ENCODE measurements around the gene MARK2.
"Not testable (repeated sequence)": the region's sequence is repeated elsewhere in the genome, so short reads cannot be mapped to it uniquely, and the experiment has no call there.

Gene MARK2

GRCh38 chr11:63838678-63839507 is at the start of gene MARK2:
TSS of gene MARK2 (plus strand) at chr11:63839110. CDS start at chr11:63839507, 397 bp downstream.
- peak; percentile 97 for DNase-seq (ENCODE audit: low spot score)

- no peak for DNase-seq (ENCODE audit: low spot score)
These were observed 47.3 kb upstream of the MARK2 start for GRCh38 chr11:63791495-63792167.

- DNase-seq (ENCODE audit: low spot score): no peak
These were observed 45.7 kb upstream of the MARK2 start for GRCh38 chr11:63793161-63793560.

DNA sequence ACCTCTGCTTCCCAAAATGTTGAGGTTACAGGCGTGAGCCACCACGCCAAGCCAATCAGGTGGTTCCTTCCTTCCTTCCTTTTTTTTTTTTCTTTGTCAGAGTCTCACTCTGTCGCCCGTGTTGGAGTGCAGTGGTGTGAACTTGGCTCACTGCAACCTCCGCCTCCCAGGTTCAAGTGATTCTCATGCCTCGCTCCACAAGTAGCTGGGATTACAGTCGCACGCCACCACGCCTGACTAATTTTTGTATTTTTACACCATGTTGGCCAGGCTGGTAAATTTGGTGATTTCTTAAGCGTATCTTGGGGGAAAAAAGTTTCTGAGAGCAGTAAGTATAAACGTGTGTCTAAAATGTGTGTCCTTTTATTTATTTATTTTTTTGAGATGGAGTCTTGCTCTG is 43.8 kb upstream of the MARK2 start:
- DNase-seq (ENCODE audit: low spot score): no peak

DNA sequence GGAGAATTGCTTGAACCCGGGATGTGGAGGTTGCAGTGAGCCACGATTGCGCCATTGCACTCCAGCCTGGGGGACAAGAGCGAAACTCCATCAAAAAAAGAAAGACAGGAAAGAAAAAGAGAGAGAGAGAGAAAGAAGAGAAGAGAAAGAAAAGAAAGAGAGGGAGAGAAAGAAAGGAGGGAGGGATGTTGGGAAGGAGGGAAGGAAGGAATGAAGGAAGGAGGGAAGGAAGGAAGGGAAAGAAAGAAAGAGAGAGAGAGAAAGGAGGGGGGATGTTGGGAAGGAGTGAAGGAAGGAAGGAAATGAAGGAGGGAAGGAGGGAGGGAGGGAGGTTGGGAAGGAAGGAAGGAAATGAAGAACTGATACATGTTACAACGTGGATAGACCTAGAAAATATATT is 38.0 kb upstream of the MARK2 start:
- no peak for DNase-seq (ENCODE audit: low spot score)

GRCh38 chr11:63802637-63803414 is 36.1 kb upstream of the MARK2 start:
- no peak for DNase-seq (ENCODE audit: low spot score)

DNA sequence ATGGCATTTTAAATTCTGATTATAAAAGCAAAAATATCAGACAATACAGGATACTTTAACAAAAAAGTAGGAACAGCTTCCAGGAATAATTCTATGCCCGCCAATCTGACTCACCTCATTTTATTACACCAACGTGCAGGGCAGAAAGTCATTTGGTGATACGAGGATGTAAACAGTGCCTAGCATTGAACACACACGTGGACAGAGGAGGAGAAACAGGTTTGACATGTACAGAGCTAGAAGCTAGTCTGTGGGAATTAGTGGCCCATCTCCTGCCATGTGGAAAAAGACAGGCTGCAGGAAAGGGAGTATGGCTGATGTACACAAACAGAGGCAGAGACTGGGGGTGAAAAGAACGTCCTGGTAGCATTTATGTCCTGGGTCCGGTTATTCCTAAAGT is 34.7 kb upstream of the MARK2 start:
- no peak for DNase-seq (ENCODE audit: low spot score)

GRCh38 chr11:63805844-63806415 is 33.0 kb upstream of the MARK2 start:
- no peak for DNase-seq (ENCODE audit: low spot score)

DNA sequence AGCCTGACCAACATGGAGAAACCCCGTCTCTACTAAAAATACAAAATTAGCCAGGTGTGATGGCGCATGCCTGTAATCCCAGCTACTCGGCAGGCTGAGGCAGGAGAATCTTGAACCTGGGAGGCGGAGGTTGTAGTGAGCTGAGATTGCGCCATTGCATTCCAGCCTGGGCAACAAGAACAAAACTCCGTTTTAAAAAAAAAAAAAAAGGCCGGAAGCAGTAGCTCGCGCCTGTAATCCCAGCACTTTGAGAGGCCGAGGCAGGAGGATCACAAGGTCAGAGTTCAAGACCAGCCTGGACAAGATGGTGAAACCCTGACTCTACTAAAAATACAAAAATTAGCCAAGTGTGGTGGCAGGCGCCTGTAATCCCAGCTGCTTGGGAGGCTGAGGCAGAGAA is 28.5 kb upstream of the MARK2 start:
- DNase-seq (ENCODE audit: low spot score): not testable (repeated sequence)

DNA sequence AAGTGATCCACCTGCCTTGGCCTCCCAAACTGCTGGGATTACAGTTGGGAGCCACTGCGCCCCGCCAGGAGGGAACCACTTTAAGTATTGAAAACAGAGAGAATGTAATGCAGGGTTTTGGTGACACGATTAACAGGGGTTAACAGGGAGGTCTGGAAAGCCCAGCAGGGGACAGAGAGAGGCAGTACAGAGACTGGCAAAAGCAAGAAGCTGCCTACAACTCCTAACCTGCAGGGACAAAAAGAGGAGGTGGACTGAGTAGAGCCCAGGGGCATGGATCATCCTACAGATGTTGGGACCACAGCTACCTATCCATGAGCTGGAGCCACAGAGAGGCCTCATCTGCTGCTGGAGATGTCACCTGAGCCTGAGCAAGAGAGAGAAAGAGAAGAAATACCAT is 27.4 kb upstream of the MARK2 start:
- no peak for DNase-seq (ENCODE audit: low spot score)

GRCh38 chr11:63813035-63813562 is 25.8 kb upstream of the MARK2 start, which contains the start of gene SPINDOC:
TSS of gene SPINDOC (plus strand) at chr11:63813456. CDS start at chr11:63813687, 231 bp downstream.
- peak; percentile 82 for DNase-seq (ENCODE audit: low spot score)

- peak; percentile 39 for DNase-seq (ENCODE audit: low spot score)
These were observed 25.1 kb upstream of the MARK2 start for GRCh38 chr11:63813563-63814382.

DNA sequence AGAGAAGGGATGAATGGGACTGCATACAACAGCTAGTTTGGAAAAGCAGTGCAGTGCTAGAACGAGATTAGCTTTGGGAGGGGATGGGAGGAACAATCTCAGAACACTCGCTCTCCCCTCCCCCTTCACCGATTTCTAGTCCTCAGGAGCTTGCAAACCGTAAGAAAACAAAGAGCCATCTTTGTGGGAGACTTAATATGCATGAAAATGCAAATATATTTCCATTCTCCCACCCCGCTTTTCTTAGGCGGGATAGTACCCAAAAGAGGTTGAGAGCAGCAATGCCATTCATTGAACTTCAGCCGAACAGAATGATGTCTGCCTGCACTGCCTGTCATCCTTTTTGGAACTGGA is 24.6 kb upstream of the MARK2 start:
- no peak for DNase-seq (ENCODE audit: low spot score)

- no peak for DNase-seq (ENCODE audit: low spot score)
These were observed 22.7 kb upstream of the MARK2 start for GRCh38 chr11:63816166-63816565.

DNA sequence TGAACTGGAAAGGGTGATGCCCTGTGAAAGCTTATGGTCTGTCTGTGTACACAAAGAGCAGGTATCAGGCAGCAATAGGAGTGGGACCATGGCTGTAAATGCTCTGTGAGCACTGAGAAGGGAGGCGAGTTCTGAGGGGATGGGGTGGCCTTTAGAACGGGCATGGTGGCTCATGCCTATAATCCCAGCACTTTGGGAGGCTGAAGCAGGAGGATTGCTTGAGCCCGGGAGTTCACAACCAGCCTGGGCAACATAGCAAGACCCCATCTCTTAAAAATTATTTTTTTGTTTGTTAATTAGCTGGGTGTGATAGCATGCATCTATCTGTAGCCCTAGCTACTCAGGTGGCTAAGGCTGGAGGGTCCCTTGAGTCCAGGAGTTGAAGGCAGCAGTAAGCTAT is 22.2 kb upstream of the MARK2 start:
- DNase-seq (ENCODE audit: low spot score): no peak

GRCh38 chr11:63817758-63818498 is 21.0 kb upstream of the MARK2 start:
- no peak for DNase-seq (ENCODE audit: low spot score)

DNA sequence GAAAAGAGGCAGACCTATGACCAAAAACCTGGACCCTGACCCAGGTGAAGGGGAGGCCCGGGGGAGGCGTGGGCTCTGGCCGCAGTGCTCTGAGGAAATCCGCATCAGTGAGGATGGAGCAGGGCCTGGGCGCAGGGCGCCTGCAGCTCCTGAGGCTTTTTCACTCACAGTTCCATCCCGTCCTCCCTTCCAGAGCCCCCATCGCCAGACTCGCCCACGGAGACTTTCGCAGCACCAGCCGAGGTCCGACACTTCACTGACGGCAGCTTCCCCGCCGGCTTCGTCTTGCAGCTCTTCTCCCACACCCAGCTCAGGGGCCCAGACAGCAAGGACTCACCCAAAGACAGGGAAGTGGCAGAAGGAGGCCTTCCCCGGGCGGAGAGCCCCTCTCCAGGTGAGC is 20.3 kb upstream of the MARK2 start:
- no peak for DNase-seq (ENCODE audit: low spot score)

DNA sequence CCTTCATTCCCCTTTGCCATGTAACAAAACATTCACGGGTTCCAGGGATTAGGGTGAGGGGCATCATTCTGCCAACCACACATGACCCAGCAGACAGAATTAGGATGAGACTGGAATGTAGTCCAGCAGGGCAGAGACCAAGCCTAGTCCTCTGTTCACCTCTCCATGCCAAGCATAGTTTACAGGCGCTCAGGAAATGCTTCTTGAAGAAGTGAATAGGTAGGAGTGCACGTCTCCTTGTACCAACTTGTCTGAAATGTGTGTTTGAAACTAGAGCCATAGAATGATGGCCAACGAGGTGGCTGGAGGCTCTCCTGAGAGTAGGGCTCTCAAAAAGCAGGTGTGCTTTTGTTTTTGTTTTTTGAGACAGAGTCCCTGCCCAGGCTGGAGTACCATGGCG is 17.5 kb upstream of the MARK2 start:
- DNase-seq (ENCODE audit: low spot score): no peak

GRCh38 chr11:63826471-63827190 is 12.3 kb upstream of the MARK2 start:
- DNase-seq (ENCODE audit: low spot score): no peak

Data from putamen (tissue), 1 donor.